HCT116 (cell line): ENCODE results near the gene SKA1. TPM values are rescaled to one million over a fixed set of nuclear protein-coding genes. Genes with fewer than 3 reads are reported as not detected.

Source experiments
- ATAC-seq: fragments of 200-7000 bp; cut with Tn5 transposase; 2 replicates; pipeline ENCODE4 v1.9.1; 2020; ENCODE audit warnings: mild to moderate bottlenecking, moderate library complexity
- BruUV-seq: library from RNA; stranded (reverse); fragments of 400-500 nt; replicated peaks from 2 replicates; lab custom pipeline; 2021; lab: Mats Ljungman, UMichigan
- CTCF ChIA-PET: fragments of 300-600 bp; sonication (Branson Sonifier 250); formaldehyde crosslinking; loops from one replicate; lab custom pipeline; 2021; ENCODE audit warnings: antibody characterized with exemption; lab: Charles Lee
- POLR2A ChIA-PET: fragments of 300-600, 350-600 bp; sonication (Branson Sonifier 250); formaldehyde crosslinking; loops from one replicate; lab custom pipeline; 2021; ENCODE audit warnings: antibody characterized with exemption; lab: Charles Lee
- RAD21 ChIA-PET, 2 experiments: fragments of 300-600 bp; sonication (Branson Sonifier 250); formaldehyde crosslinking; loops; one replicate each; lab custom pipeline; 2023; ENCODE audit warnings: low total read pairs in 2 of 2; ENCODE audit not compliant: uncharacterized antibody in 2 of 2, unreplicated experiment in 2 of 2, low non-redundant PET in 1 of 2; lab: Charles Lee
- DNase-seq: peaks from one replicate; pipeline ENCODE4 v3.0.0-alpha.2; 2010; ENCODE audit warnings: low read depth, low spot score
- H2AFZ ChIP-seq: fragments of 200-600 bp; shearing (Covaris generic), sonication (generic); 2 replicates; pipeline ENCODE4 v1.6.1; 2017; ENCODE audit warnings: low read depth, mixed run types, mixed read lengths, antibody characterized with exemption, low read length; ENCODE audit not compliant: poor library complexity, severe bottlenecking
- H3K27ac ChIP-seq: 2 replicates; pipeline ENCODE4 v1.5.1; 2012; ENCODE audit warnings: low read depth, low read length
- H3K27me3 ChIP-seq: fragments of 200-600 bp; sonication (generic); 2 replicates; pipeline ENCODE4 v1.6.1; 2016; ENCODE audit warnings: mixed run types, low read length, mixed read lengths; ENCODE audit not compliant: insufficient read depth
- H3K36me3 ChIP-seq, 2 experiments: fragments of 200-500 bp in 1 of 2; fragments of 200-600 bp in 1 of 2; sonication (Bioruptor generic) in 1 of 2; sonication (generic) in 1 of 2; 2 replicates each; pipeline versions ENCODE4 v1.5.1 to v1.6.1; 2014 to 2016; ENCODE audit warnings: low read length in 2 of 2, inconsistent platforms in 1 of 2, mixed read lengths in 1 of 2, mixed run types in 1 of 2; ENCODE audit not compliant: insufficient read depth in 2 of 2, control insufficient read depth in 1 of 2
- H3K4me1 ChIP-seq, 2 experiments: fragments of 200-600 bp in 1 of 2; sonication (generic) in 1 of 2; 2 replicates each; pipeline versions ENCODE4 v1.5.1 to v1.6.1; 2012 to 2017; ENCODE audit warnings: low read length in 2 of 2, inconsistent platforms in 1 of 2, mild to moderate bottlenecking in 1 of 2, mixed read lengths in 1 of 2, mixed run types in 1 of 2, moderate library complexity in 1 of 2; ENCODE audit not compliant: insufficient read depth in 2 of 2, control insufficient read depth in 1 of 2
- H3K4me2 ChIP-seq: fragments of 200-600 bp; sonication (generic); 2 replicates; pipeline ENCODE4 v1.6.1; 2017; ENCODE audit warnings: mixed run types, low read length, mixed read lengths
- H3K4me3 ChIP-seq, 2 experiments: fragments of 200-600 bp in 1 of 2; sonication (generic) in 1 of 2; replicated peaks in 1 of 2; 2 replicates each; pipeline ENCODE4 v1.5.1; 2011 to 2016; ENCODE audit warnings: low read length in 2 of 2, control low read depth in 1 of 2, low read depth in 1 of 2, mild to moderate bottlenecking in 1 of 2, mixed read lengths in 1 of 2, mixed run types in 1 of 2
- H3K79me2 ChIP-seq: fragments of 200-600 bp; sonication (generic); 2 replicates; pipeline ENCODE4 v1.6.1; 2017; ENCODE audit warnings: mild to moderate bottlenecking, mixed run types, low read length, moderate library complexity, mixed read lengths; ENCODE audit not compliant: insufficient read depth
- H3K9ac ChIP-seq: fragments of 200-600 bp; sonication (generic); 2 replicates; pipeline ENCODE4 v1.6.1; 2016; ENCODE audit warnings: low read length, mixed read lengths
- H3K9me2 ChIP-seq: fragments of 200-600 bp; sonication (generic), shearing (Covaris generic); 2 replicates; pipeline ENCODE4 v1.6.1; 2017; ENCODE audit warnings: mixed run types, mild to moderate bottlenecking, moderate library complexity; ENCODE audit not compliant: insufficient read depth
- H3K9me3 ChIP-seq, 2 experiments: fragments of 200-500 bp in 1 of 2; fragments of 200-600 bp in 1 of 2; sonication (Bioruptor generic) in 1 of 2; sonication (generic) in 1 of 2; 2 replicates each; pipeline ENCODE4 v1.6.1; 2014 to 2017; ENCODE audit warnings: low read length in 2 of 2, mixed read lengths in 2 of 2, inconsistent platforms in 1 of 2, low read depth in 1 of 2, mild to moderate bottlenecking in 1 of 2, mixed run types in 1 of 2, moderate library complexity in 1 of 2; ENCODE audit not compliant: control insufficient read depth in 1 of 2, insufficient read depth in 1 of 2
- H4K20me1 ChIP-seq: fragments of 200-600 bp; sonication (generic), shearing (Covaris generic); 2 replicates; pipeline ENCODE4 v1.6.1; 2017; ENCODE audit warnings: mixed run types, mild to moderate bottlenecking, moderate library complexity; ENCODE audit not compliant: insufficient read depth
- CBX3 ChIP-seq: IDR thresholded peaks from 2 replicates; pipeline ENCODE4 v1.6.1; 2012; ENCODE audit warnings: low read depth
- EGR1 ChIP-seq: IDR thresholded peaks from 2 replicates; pipeline ENCODE4 v1.6.1; 2012; ENCODE audit warnings: low read depth
- ELF1 ChIP-seq: IDR thresholded peaks from 2 replicates; pipeline ENCODE4 v1.6.1; 2012; ENCODE audit warnings: low read depth, borderline replicate concordance
- EZH2 ChIP-seq: fragments of 200-600 bp; sonication (generic); IDR thresholded peaks from 2 replicates; pipeline ENCODE4 v1.6.1; 2017; ENCODE audit warnings: antibody characterized with exemption, mixed run types
- POLR2AphosphoS5 ChIP-seq: IDR thresholded peaks from 2 replicates; pipeline ENCODE4 v1.6.1; 2011; ENCODE audit warnings: mild to moderate bottlenecking, low read depth, low read length, moderate library complexity
- RAD21 ChIP-seq: IDR thresholded peaks from 2 replicates; pipeline ENCODE4 v1.6.1; 2012; ENCODE audit warnings: low read depth, mild to moderate bottlenecking
- ZNF274 ChIP-seq: fragments of 200-500 bp; sonication (Bioruptor generic); IDR thresholded peaks from 2 replicates; pipeline ENCODE4 v1.6.1; 2014; ENCODE audit warnings: mild to moderate bottlenecking, low read depth, low read length, inconsistent platforms
- intact Hi-C: fragments of 100-400 bp; cut with micrococcal nuclease; formaldehyde crosslinking; loops from 2 replicates; pipeline ENCODE4 v1.10.0; 2022
- total RNA-seq: library from RNA; stranded (reverse); gene quantifications from one replicate; pipeline ENCODE4 v1.2.1, GENCODE V29; 2021; ENCODE audit not compliant: unreplicated experiment
- TF ChIP-seq, protein P1 (sequence below): IDR thresholded peaks from 2 replicates; pipeline ENCODE4 v1.6.1; 2012

SKA1 gene
- total RNA-seq, 1 experiment from 2014 or later: 34.5 TPM

DNA sequence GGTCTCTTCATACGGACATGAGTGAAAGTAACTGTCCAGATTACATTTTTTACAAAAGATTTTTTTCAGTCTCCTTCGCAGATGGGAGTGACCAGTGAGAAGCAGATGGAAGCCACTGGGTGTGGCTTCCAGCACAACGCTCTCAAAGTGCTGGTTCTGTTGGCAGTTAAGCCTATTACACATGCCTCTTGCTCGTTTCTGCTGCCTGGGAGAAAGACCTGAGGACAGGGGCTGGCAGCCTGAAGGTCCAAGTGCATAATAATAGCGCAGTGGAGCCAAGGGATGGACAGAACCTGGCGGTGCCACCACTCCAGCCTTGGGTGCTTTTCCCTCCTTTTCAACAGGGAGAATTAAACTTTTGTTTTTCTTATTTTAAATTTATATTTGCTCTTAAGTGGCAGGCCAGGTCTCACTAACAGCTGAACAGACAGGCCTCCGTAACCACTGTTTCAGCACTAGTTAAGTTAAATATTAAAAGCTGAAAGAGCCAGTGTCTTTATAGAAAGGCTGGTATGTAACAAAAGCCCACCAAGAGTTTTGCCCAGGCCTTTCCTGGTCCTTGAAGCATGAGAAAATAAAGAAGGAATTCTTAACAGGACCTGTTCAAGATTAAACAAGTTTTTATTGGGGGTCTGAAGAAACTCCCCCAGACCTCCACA, 1.2 kb upstream of the SKA1 start:
- TF ChIP-seq POLR2AphosphoS5 (no peak), RAD21 (no peak), EGR1 (no peak), ELF1 (no peak), ZNF274 (no peak), EZH2 (no peak), CBX3 (no peak)
- TF ChIP-seq, protein P1, sequence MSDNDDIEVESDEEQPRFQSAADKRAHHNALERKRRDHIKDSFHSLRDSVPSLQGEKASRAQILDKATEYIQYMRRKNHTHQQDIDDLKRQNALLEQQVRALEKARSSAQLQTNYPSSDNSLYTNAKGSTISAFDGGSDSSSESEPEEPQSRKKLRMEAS: no peak
- Histone ChIP-seq H2AFZ (no peak overlapping the region), H3K4me3 (peak overlapping the region; percentile 82 to 92), H3K4me2 (peak overlapping the region; percentile 79), H3K36me3 (peaks cover 0 to 6% of the 10 kb centered on the region in 2 experiments; a peak in 1 of 4 replicates), H3K4me1 (peaks cover 0 to 23% of the 10 kb centered on the region in 2 experiments; a peak in 2 of 4 replicates), H3K27ac (no peak overlapping the region), H3K27me3 (no peaks in the 10 kb centered on the region), H3K9me2 (no peaks in the 10 kb centered on the region), H3K79me2 (peaks cover 24% of the 10 kb centered on the region), H3K9me3 (peaks cover 0 to 8% of the 10 kb centered on the region in 2 experiments; a peak in 2 of 4 replicates), H4K20me1 (no peaks in the 10 kb centered on the region), H3K9ac (peak overlapping the region; percentile 86)
- ChIA-PET RAD21 (no interaction called here), CTCF (interaction anchor here (1.5 kb wide), 1 partner anchor 17 kb away, joined by 8 read pairs; no protein-coding TSS in a partner anchor), POLR2A (interaction anchor here (1.2 to 1.3 kb wide), 4 partner anchors 14 to 92 kb away, joined by 3 to 9 read pairs (median 4); partner anchors contain the start of gene MBD1)
- ATAC-seq: no peak
- BruUV-seq: no TSS peak
- intact Hi-C loops: loop anchor here (5.0 kb wide), 1 partner anchor 86 kb away; the partner anchor contains the start of gene CXXC1
- no peak for DNase-seq
